ENCODE data around the gene ETV4.

ETV4 gene

GRCh38 chr17:43543300-43543699 is 2.8 kb downstream of the ETV4 start:
- no peak for DNase-seq (ENCODE audit: low read depth in 1 of 2, low spot score in 1 of 2)
- H3K27ac ChIP-seq (replicated peaks), result no peak overlapping the region
- H3K27me3 ChIP-seq (ENCODE audit: insufficient read depth, poor library complexity, severe bottlenecking), result no peaks in the 10 kb centered on the region
- H3K4me3 ChIP-seq (replicated peaks; ENCODE audit: insufficient read depth, low read length), result no peak overlapping the region
- no peak for TF ChIP-seq POLR2AphosphoS5 (IDR thresholded peaks at IDR 0.05; ENCODE audit: low read depth)
- TF ChIP-seq CTCF (IDR thresholded peaks at IDR 0.05; ENCODE audit: insufficient read depth, low read length), result no peak
- TF ChIP-seq GABPA (IDR thresholded peaks at IDR 0.05; ENCODE audit: low read depth), result no peak

GRCh38 chr17:43542859-43543258 is 3.3 kb downstream of the ETV4 start:
- no peak overlapping the region for H3K27ac ChIP-seq (replicated peaks)
- no peak overlapping the region for H3K4me3 ChIP-seq (replicated peaks; ENCODE audit: insufficient read depth, low read length)
- no peak for DNase-seq (ENCODE audit: low read depth in 1 of 2, low spot score in 1 of 2)
- TF ChIP-seq GABPA (IDR thresholded peaks at IDR 0.05; ENCODE audit: low read depth) (no peak), REST (IDR thresholded peaks at IDR 0.05; ENCODE audit: insufficient replicate concordance, low read depth) (no peak), POLR2AphosphoS5 (IDR thresholded peaks at IDR 0.05; ENCODE audit: low read depth) (no peak), CTCF (IDR thresholded peaks at IDR 0.05; ENCODE audit: insufficient read depth, low read length) (no peak), SPI1 (IDR thresholded peaks at IDR 0.05; ENCODE audit: borderline replicate concordance, low read depth) (no peak)
- H3K27me3 ChIP-seq (ENCODE audit: insufficient read depth, poor library complexity, severe bottlenecking), result no peaks in the 10 kb centered on the region

- Histone ChIP-seq H3K4me3 (replicated peaks; ENCODE audit: insufficient read depth, low read length) (no peak overlapping the region), H3K27ac (replicated peaks) (no peak overlapping the region)
- TF ChIP-seq SPI1 (IDR thresholded peaks at IDR 0.05; ENCODE audit: borderline replicate concordance, low read depth) (no peak), REST (IDR thresholded peaks at IDR 0.05; ENCODE audit: insufficient replicate concordance, low read depth) (no peak), POLR2AphosphoS5 (IDR thresholded peaks at IDR 0.05; ENCODE audit: low read depth) (no peak), GABPA (IDR thresholded peaks at IDR 0.05; ENCODE audit: low read depth) (no peak), CTCF (IDR thresholded peaks at IDR 0.05; ENCODE audit: insufficient read depth, low read length) (no peak)
Measured at GRCh38 chr17:43540821-43541674, 5.1 kb downstream of the ETV4 start.

More at GRCh38 chr17:43540821-43541674, 5.1 kb downstream of the ETV4 start:
- no peak for DNase-seq (ENCODE audit: low read depth in 1 of 2, low spot score in 1 of 2)
- H3K27me3 ChIP-seq (ENCODE audit: insufficient read depth, poor library complexity, severe bottlenecking), result no peaks in the 10 kb centered on the region
